CD4-positive, alpha-beta T cell treated with Interleukin-10 for 1 hour (primary cell): Measurements from ENCODE around the gene EHMT2.
A peak's percentile ranks its signal among the peaks of the same experiment; 100 is the strongest.
"Not testable (repeated sequence)": the region's sequence is repeated elsewhere in the genome, so short reads cannot be mapped to it uniquely, and the experiment has no call there.

Experiments
- DNase-seq: peaks from one replicate; pipeline ENCODE4 v3.0.0-alpha.2; 2020

Gene EHMT2

GRCh38 chr6:31897612-31898382, at the start of gene EHMT2:
Gene EHMT2, minus strand, starts transcription at chr6:31897698. Its CDS starts 21 bp downstream, at chr6:31897677.
- DNase-seq: peak; percentile 87

- DNase-seq: no peak
Observed at GRCh38 chr6:31947070-31947675, 49.7 kb upstream of the EHMT2 start.

- no peak for DNase-seq
Observed at GRCh38 chr6:31946370-31946885, 48.9 kb upstream of the EHMT2 start.

GRCh38 chr6:31945507-31946369, 48.2 kb upstream of the EHMT2 start, which contains the start of gene CFB:
Gene CFB, plus strand, starts transcription at chr6:31946095. Its CDS starts 127 bp downstream, at chr6:31946222.
- DNase-seq: no peak

GRCh38 chr6:31945154-31945506, 47.6 kb upstream of the EHMT2 start:
- DNase-seq: no peak

GRCh38 chr6:31943742-31944141, 46.2 kb upstream of the EHMT2 start:
- no peak for DNase-seq

- no peak for DNase-seq
Observed at GRCh38 chr6:31940256-31940664, 42.8 kb upstream of the EHMT2 start.

- no peak for DNase-seq
Observed at GRCh38 chr6:31935823-31936222, 38.3 kb upstream of the EHMT2 start.

GRCh38 chr6:31935021-31935420, 37.5 kb upstream of the EHMT2 start:
- DNase-seq: no peak

GRCh38 chr6:31933537-31933936, 36.0 kb upstream of the EHMT2 start:
- DNase-seq: no peak

- not testable (repeated sequence) for DNase-seq
Observed at GRCh38 chr6:31932137-31932536, 34.6 kb upstream of the EHMT2 start.

GRCh38 chr6:31930962-31931361, 33.5 kb upstream of the EHMT2 start:
- no peak for DNase-seq

- DNase-seq: no peak
Observed at GRCh38 chr6:31928672-31928939, 31.1 kb upstream of the EHMT2 start.

- no peak for DNase-seq
Observed at GRCh38 chr6:31927863-31928671, 30.6 kb upstream of the EHMT2 start.

- no peak for DNase-seq
Observed at GRCh38 chr6:31927242-31927862, 29.9 kb upstream of the EHMT2 start, which contains the start of gene C2. Gene C2, plus strand, starts transcription at chr6:31927717. Its CDS starts 36 bp downstream, at chr6:31927753.

GRCh38 chr6:31922942-31923341, 25.4 kb upstream of the EHMT2 start:
- DNase-seq: peak; percentile 34

GRCh38 chr6:31920811-31921210, 23.3 kb upstream of the EHMT2 start:
- DNase-seq: no peak

- DNase-seq: no peak
Observed at GRCh38 chr6:31919624-31920303, 22.3 kb upstream of the EHMT2 start.

GRCh38 chr6:31918069-31918720, 20.7 kb upstream of the EHMT2 start:
- no peak for DNase-seq

GRCh38 chr6:31915756-31916155, 18.3 kb upstream of the EHMT2 start:
- no peak for DNase-seq

- no peak for DNase-seq
Observed at GRCh38 chr6:31915351-31915750, 17.9 kb upstream of the EHMT2 start.
